LNCaP clone FGC (cell line): ENCODE data around the gene HLCS.

Experiments used
- DNase-seq: peaks from one replicate; pipeline ENCODE4 v3.0.0-alpha.2; 2011; ENCODE audit warnings: low read depth
- H3K4me3 ChIP-seq: 2 replicates; pipeline ENCODE4 v1.5.1; 2011; ENCODE audit warnings: mild to moderate bottlenecking, low read depth, low read length, control low read depth
- CTCF ChIP-seq: IDR thresholded peaks from 2 replicates; pipeline ENCODE4 v1.5.1; 2012; ENCODE audit warnings: mild to moderate bottlenecking; ENCODE audit not compliant: control insufficient read depth, insufficient read depth; ENCODE audit errors: extremely low read depth

HLCS gene

GRCh38 chr21:36763305-36763704 is 203.2 kb downstream of the HLCS start:
- TF ChIP-seq CTCF, result no peak
- DNase-seq, result no peak

GRCh38 chr21:36762642-36763041 is 203.8 kb downstream of the HLCS start:
- no peak overlapping the region for H3K4me3 ChIP-seq
- no peak for TF ChIP-seq CTCF
- DNase-seq, result no peak

More at GRCh38 chr21:36763305-36763704, 203.2 kb downstream of the HLCS start:
- no peak overlapping the region for H3K4me3 ChIP-seq

GRCh38 chr21:36761685-36762084 is 204.8 kb downstream of the HLCS start:
- DNase-seq, result no peak
- H3K4me3 ChIP-seq, result no peak overlapping the region
- TF ChIP-seq CTCF, result no peak

GRCh38 chr21:36759348-36760083 is 207.0 kb downstream of the HLCS start:
- H3K4me3 ChIP-seq, result no peak overlapping the region
- TF ChIP-seq CTCF, result no peak
- no peak for DNase-seq

GRCh38 chr21:36757196-36757595 is 209.3 kb downstream of the HLCS start:
- H3K4me3 ChIP-seq, result no peak overlapping the region
- no peak for TF ChIP-seq CTCF
- no peak for DNase-seq

- TF ChIP-seq CTCF, result no peak
- no peak overlapping the region for H3K4me3 ChIP-seq
- DNase-seq, result peak; percentile 68
These were observed 209.9 kb downstream of the HLCS start for GRCh38 chr21:36756527-36756926.
